ENCODE data around the gene UQCRQ.

Gene UQCRQ

GRCh38 chr5:132889501-132889900 is 23.1 kb downstream of the UQCRQ start:
- ATAC-seq = no peak
- TF ChIP-seq, protein P1, sequence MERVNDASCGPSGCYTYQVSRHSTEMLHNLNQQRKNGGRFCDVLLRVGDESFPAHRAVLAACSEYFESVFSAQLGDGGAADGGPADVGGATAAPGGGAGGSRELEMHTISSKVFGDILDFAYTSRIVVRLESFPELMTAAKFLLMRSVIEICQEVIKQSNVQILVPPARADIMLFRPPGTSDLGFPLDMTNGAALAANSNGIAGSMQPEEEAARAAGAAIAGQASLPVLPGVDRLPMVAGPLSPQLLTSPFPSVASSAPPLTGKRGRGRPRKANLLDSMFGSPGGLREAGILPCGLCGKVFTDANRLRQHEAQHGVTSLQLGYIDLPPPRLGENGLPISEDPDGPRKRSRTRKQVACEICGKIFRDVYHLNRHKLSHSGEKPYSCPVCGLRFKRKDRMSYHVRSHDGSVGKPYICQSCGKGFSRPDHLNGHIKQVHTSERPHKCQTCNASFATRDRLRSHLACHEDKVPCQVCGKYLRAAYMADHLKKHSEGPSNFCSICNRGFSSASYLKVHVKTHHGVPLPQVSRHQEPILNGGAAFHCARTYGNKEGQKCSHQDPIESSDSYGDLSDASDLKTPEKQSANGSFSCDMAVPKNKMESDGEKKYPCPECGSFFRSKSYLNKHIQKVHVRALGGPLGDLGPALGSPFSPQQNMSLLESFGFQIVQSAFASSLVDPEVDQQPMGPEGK (CRISPR knock-in tag; IDR thresholded peaks at IDR 0.05; ENCODE audit: borderline replicate concordance) = no peak
- TF ChIP-seq, protein P2, sequence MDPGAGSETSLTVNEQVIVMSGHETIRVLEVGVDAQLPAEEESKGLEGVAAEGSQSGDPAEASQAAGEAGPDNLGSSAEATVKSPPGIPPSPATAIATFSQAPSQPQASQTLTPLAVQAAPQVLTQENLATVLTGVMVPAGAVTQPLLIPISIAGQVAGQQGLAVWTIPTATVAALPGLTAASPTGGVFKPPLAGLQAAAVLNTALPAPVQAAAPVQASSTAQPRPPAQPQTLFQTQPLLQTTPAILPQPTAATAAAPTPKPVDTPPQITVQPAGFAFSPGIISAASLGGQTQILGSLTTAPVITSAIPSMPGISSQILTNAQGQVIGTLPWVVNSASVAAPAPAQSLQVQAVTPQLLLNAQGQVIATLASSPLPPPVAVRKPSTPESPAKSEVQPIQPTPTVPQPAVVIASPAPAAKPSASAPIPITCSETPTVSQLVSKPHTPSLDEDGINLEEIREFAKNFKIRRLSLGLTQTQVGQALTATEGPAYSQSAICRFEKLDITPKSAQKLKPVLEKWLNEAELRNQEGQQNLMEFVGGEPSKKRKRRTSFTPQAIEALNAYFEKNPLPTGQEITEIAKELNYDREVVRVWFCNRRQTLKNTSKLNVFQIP (CRISPR knock-in tag; IDR thresholded peaks at IDR 0.05; ENCODE audit: borderline replicate concordance, low read depth) = no peak
- TF ChIP-seq ZNF565 (CRISPR knock-in tag; conservative IDR thresholded peaks at IDR 0.05; ENCODE audit: low read depth) (no peak), ZFP3 (CRISPR knock-in tag; IDR thresholded peaks at IDR 0.05) (no peak)

GRCh38 chr5:132890817-132891216 is 24.4 kb downstream of the UQCRQ start:
- TF ChIP-seq GLIS3 (CRISPR knock-in tag; IDR thresholded peaks at IDR 0.05) = no peak
- TF ChIP-seq ISL1 (CRISPR knock-in tag; IDR thresholded peaks at IDR 0.05) = no peak
- TF ChIP-seq BACH2 (CRISPR knock-in tag; IDR thresholded peaks at IDR 0.05; ENCODE audit: borderline replicate concordance) = no peak
- no peak for TF ChIP-seq ZFP3 (CRISPR knock-in tag; IDR thresholded peaks at IDR 0.05)
- TF ChIP-seq ZNF8 (CRISPR knock-in tag; IDR thresholded peaks at IDR 0.05) = no peak
- TF ChIP-seq, protein P1 (CRISPR knock-in tag; IDR thresholded peaks at IDR 0.05; ENCODE audit: borderline replicate concordance) = no peak
- no peak for TF ChIP-seq SNAI2 (CRISPR knock-in tag; IDR thresholded peaks at IDR 0.05)
- ATAC-seq = no peak

GRCh38 chr5:132895719-132896305 is 29.4 kb downstream of the UQCRQ start:
- no peak; the same call in 2 of the 3 replicates for ATAC-seq

DNA sequence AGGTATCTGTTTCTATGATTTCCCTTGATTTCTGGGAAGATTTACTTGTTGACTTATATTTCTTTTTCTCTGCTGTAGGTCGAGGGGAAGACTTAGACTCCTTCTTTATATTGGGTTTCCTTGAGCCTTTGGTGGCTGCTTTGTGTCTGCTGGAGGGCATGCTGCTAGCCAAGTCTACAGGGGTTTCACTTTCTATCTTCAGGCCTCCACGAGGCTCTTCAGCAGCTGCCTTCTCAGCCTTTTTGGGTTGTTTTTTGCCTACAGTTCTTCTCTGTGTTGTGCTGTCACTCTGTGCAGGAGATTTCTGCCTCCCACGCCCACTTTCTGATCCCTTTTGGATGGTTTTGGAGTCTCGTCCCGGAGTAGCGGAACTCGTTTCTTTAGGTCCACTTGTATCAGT is 30.2 kb downstream of the UQCRQ start:
- TF ChIP-seq TSHZ2 (CRISPR knock-in tag; IDR thresholded peaks at IDR 0.05) = no peak
- TF ChIP-seq CSRNP3 (CRISPR knock-in tag; IDR thresholded peaks at IDR 0.05) = no peak
- no peak for TF ChIP-seq ZFP30 (CRISPR knock-in tag; IDR thresholded peaks at IDR 0.05)
- TF ChIP-seq ZNF8 (CRISPR knock-in tag; IDR thresholded peaks at IDR 0.05) = no peak
- TF ChIP-seq ARNTL (CRISPR knock-in tag; IDR thresholded peaks at IDR 0.05; ENCODE audit: borderline replicate concordance, low read depth) = no peak
- TF ChIP-seq TOX (CRISPR knock-in tag; IDR thresholded peaks at IDR 0.05; ENCODE audit: borderline replicate concordance) = no peak
- ATAC-seq = no peak

More at GRCh38 chr5:132895719-132896305, 29.4 kb downstream of the UQCRQ start:
- TF ChIP-seq, protein P3, sequence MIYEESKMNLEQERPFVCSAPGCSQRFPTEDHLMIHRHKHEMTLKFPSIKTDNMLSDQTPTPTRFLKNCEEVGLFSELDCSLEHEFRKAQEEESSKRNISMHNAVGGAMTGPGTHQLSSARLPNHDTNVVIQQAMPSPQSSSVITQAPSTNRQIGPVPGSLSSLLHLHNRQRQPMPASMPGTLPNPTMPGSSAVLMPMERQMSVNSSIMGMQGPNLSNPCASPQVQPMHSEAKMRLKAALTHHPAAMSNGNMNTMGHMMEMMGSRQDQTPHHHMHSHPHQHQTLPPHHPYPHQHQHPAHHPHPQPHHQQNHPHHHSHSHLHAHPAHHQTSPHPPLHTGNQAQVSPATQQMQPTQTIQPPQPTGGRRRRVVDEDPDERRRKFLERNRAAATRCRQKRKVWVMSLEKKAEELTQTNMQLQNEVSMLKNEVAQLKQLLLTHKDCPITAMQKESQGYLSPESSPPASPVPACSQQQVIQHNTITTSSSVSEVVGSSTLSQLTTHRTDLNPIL (CRISPR knock-in tag; IDR thresholded peaks at IDR 0.05; ENCODE audit: low read depth) = no peak

All from SK-N-SH treated with all-trans-retinoic acid at 6 μM for 48 hours (cell line).